GM23338 (cell line): ENCODE results near the gene ZNF695. TPM values are rescaled to one million over a fixed set of nuclear protein-coding genes. Genes with fewer than 3 reads are reported as not detected.

Experiments
- ATAC-seq: fragments of 200-7000 bp; cut with Tn5 transposase; 3 replicates; pipeline ENCODE4 v1.9.1; 2020
- DNase-seq: peaks from one replicate; pipeline ENCODE4 v3.0.0-alpha.2; 2015; ENCODE audit warnings: low spot score
- H2AFZ ChIP-seq: fragments of 200-600 bp; sonication (generic); 2 replicates; pipeline ENCODE4 v1.8.0; 2016; ENCODE audit warnings: antibody characterized with exemption, mild to moderate bottlenecking, moderate library complexity
- H3F3A ChIP-seq: fragments of 200-600 bp; sonication (generic); replicated peaks from 2 replicates; pipeline ENCODE4 v1.8.0; 2017; ENCODE audit warnings: antibody characterized with exemption, mixed run types, low read depth
- H3K27ac ChIP-seq: fragments of 200-600 bp; sonication (generic); 2 replicates; pipeline ENCODE4 v1.6.1; 2016; ENCODE audit warnings: low read depth
- H3K27me3 ChIP-seq: fragments of 200-600 bp; sonication (generic); 2 replicates; pipeline ENCODE4 v1.8.0; 2016; ENCODE audit warnings: mild to moderate bottlenecking, mixed run types, moderate library complexity; ENCODE audit not compliant: insufficient read depth
- H3K36me3 ChIP-seq: fragments of 200-600 bp; sonication (generic); 2 replicates; pipeline ENCODE4 v1.8.0; 2016; ENCODE audit warnings: mild to moderate bottlenecking; ENCODE audit not compliant: insufficient read depth
- H3K4me1 ChIP-seq: fragments of 200-600 bp; sonication (generic); 2 replicates; pipeline ENCODE4 v1.8.0; 2016; ENCODE audit warnings: mild to moderate bottlenecking, moderate library complexity; ENCODE audit not compliant: insufficient read depth
- H3K4me2 ChIP-seq: fragments of 200-600 bp; sonication (generic); 2 replicates; pipeline ENCODE4 v1.7.1; 2017; ENCODE audit warnings: mixed run types
- H3K4me3 ChIP-seq: fragments of 200-600 bp; sonication (generic); 2 replicates; pipeline ENCODE4 v1.6.1; 2016; ENCODE audit warnings: mixed run types
- H3K79me2 ChIP-seq: fragments of 200-600 bp; sonication (generic); replicated peaks from 2 replicates; pipeline ENCODE4 v1.8.0; 2017; ENCODE audit warnings: mild to moderate bottlenecking; ENCODE audit not compliant: insufficient read depth
- H3K9me2 ChIP-seq: fragments of 200-600 bp; sonication (generic); 2 replicates; pipeline ENCODE4 v1.8.0; 2017; ENCODE audit not compliant: insufficient read depth
- H4K20me1 ChIP-seq: fragments of 200-600 bp; sonication (generic); replicated peaks from 2 replicates; pipeline ENCODE4 v1.8.0; 2017; ENCODE audit warnings: mild to moderate bottlenecking; ENCODE audit not compliant: insufficient read depth
- H3K27ac Mint-ChIP-seq: 2 replicates; pipeline ENCODE4 v1.8.0; 2020; ENCODE audit warnings: inconsistent platforms, mild to moderate bottlenecking, moderate library complexity, mixed read lengths
- H3K27me3 Mint-ChIP-seq: 3 replicates; pipeline ENCODE4 v1.8.0; 2022; ENCODE audit warnings: low read depth, mild to moderate bottlenecking, moderate library complexity, mixed read lengths, inconsistent platforms; ENCODE audit not compliant: insufficient read depth, poor library complexity
- H3K36me3 Mint-ChIP-seq: 3 replicates; pipeline ENCODE4 v1.8.0; 2021; ENCODE audit warnings: low read depth, mild to moderate bottlenecking, inconsistent platforms, moderate library complexity, mixed read lengths
- H3K4me1 Mint-ChIP-seq: 3 replicates; pipeline ENCODE4 v1.8.0; 2020; ENCODE audit warnings: mild to moderate bottlenecking, inconsistent platforms, mixed read lengths
- H3K4me3 Mint-ChIP-seq: 3 replicates; pipeline ENCODE4 v1.8.0; 2021; ENCODE audit warnings: moderate library complexity, mild to moderate bottlenecking, inconsistent platforms, mixed read lengths
- H3K9me3 Mint-ChIP-seq: 3 replicates; pipeline ENCODE4 v1.8.0; 2020; ENCODE audit warnings: moderate library complexity, mild to moderate bottlenecking, inconsistent platforms, mixed read lengths
- CREB1 ChIP-seq: fragments of 250-450 bp; sonication (Bioruptor Pico); IDR thresholded peaks from 2 replicates; pipeline ENCODE4 v1.5.0; 2020; ENCODE audit warnings: low read depth, mild to moderate bottlenecking, moderate library complexity
- EZH2 ChIP-seq: fragments of 200-600 bp; sonication (generic); IDR thresholded peaks from one replicate; pipeline ENCODE4 v1.8.0; 2017; ENCODE audit warnings: antibody characterized with exemption, mild to moderate bottlenecking, low read depth; ENCODE audit not compliant: unreplicated experiment
- EZH2phosphoT487 ChIP-seq: fragments of 200-600 bp; sonication (generic); IDR thresholded peaks from one replicate; pipeline ENCODE4 v1.8.1; 2018; ENCODE audit warnings: antibody characterized with exemption; ENCODE audit not compliant: unreplicated experiment
- JUNB ChIP-seq: IDR thresholded peaks from one replicate; pipeline ENCODE4 v1.6.1; 2016; ENCODE audit warnings: antibody characterized with exemption; ENCODE audit not compliant: unreplicated experiment
- NANOG ChIP-seq: IDR thresholded peaks from 2 replicates; pipeline ENCODE4 v1.6.1; 2016; ENCODE audit warnings: antibody characterized with exemption, borderline replicate concordance
- POLR2AphosphoS5 ChIP-seq: IDR thresholded peaks from 2 replicates; pipeline ENCODE4 v1.6.1; 2016; ENCODE audit warnings: antibody characterized with exemption, low read depth
- STAT1 ChIP-seq: IDR thresholded peaks from one replicate; pipeline ENCODE4 v1.6.1; 2016; ENCODE audit warnings: antibody characterized with exemption; ENCODE audit not compliant: unreplicated experiment
- ZNF114 ChIP-seq: fragments of 250-450 bp; sonication (Bioruptor Pico); IDR thresholded peaks from 2 replicates; pipeline ENCODE4 v1.5.0; 2020; ENCODE audit warnings: mild to moderate bottlenecking, moderate library complexity
- ZNF331 ChIP-seq: fragments of 250-450 bp; sonication (Bioruptor Pico); IDR thresholded peaks from 2 replicates; pipeline ENCODE4 v1.5.0; 2020; ENCODE audit warnings: low read depth, mild to moderate bottlenecking, moderate library complexity
- polyA plus RNA-seq: library from polyadenylated mRNA; unstranded; fragments of >200 nt; fragmentation: Nextera tagmentation; extraction: Ambion mirVana; gene quantifications from 2 replicates; pipeline ENCODE4 v1.2.1, GENCODE V29; 2016
- total RNA-seq: library from RNA; depleted of rRNA; stranded (reverse); fragments of >200 nt; shearing (Covaris generic); gene quantifications from 2 replicates; pipeline ENCODE4 v1.2.3, GENCODE V29; 2014
- TF ChIP-seq, protein P1 (sequence below): IDR thresholded peaks from one replicate; pipeline ENCODE4 v1.6.1; 2018; ENCODE audit warnings: antibody characterized with exemption; ENCODE audit not compliant: unreplicated experiment
- TF ChIP-seq, protein P2 (sequence below): fragments of 250-450 bp; sonication (Bioruptor Pico); IDR thresholded peaks from 2 replicates; pipeline ENCODE4 v1.5.0; 2020; ENCODE audit warnings: mild to moderate bottlenecking, moderate library complexity
- TF ChIP-seq, protein P3 (sequence below): IDR thresholded peaks from 2 replicates; pipeline ENCODE4 v1.6.1; 2016; ENCODE audit warnings: antibody characterized with exemption
- TF ChIP-seq, protein P4 (sequence below), 2 experiments: fragments of 200-600 bp in 1 of 2; sonication (generic) in 1 of 2; conservative IDR thresholded peaks; 2 replicates each; pipeline versions ENCODE4 v1.5.1 to v1.6.1; 2016 to 2017; ENCODE audit warnings: antibody characterized with exemption in 2 of 2, low read depth in 2 of 2, mild to moderate bottlenecking in 2 of 2, moderate library complexity in 1 of 2

Gene ZNF695
- total and polyA plus RNA-seq, 2 experiments from 2014 or later, result 26.5 to 34.2 TPM

DNA sequence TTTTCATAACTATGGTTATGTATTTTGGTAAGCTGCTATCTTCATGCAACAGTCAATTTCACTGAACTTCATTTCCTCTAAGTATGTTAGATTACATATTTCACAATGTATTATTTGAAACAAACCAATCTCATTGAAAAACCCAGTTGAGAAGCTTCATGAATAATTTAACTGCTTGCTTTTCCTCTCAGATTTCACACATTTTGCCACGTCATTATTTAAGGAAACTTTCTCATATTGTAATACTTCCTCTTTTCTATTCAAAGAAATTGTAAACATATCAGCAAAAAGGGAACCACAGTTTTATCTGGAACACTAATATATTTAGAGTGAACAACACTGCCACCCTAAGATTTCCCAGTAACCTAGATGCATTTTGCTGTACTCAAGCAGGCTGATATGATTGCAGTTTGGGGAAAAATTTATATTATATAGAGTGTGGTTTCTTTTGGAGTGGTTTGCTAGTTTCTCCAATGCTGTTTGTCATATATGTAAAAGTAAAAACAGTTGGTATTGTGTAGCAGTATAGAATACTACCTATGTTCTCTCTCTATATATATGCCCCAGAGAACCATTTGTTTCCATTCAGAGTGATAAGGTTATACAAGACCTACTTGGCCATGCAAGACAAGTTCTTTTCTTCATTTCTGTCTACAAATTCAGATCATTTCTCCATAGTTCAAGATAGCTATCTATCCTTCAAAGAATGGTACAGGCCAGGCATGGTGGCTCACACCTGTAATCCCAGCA lies 47.7 kb downstream of the ZNF695 start:
- H3K36me3 Mint-ChIP-seq, result peaks cover 68% of the 10 kb centered on the region

More for the DNA sequence above, 47.7 kb downstream of the ZNF695 start:
- no peak overlapping the region for H3K4me3 Mint-ChIP-seq
- no peak overlapping the region for H3K4me2 ChIP-seq
- DNase-seq, result no peak
- peaks cover 9% of the 10 kb centered on the region; the same call in 1 of the 2 replicates for H3K36me3 ChIP-seq
- peaks cover 6% of the 10 kb centered on the region; the same call in 1 of the 2 replicates for H4K20me1 ChIP-seq
- no peaks in the 10 kb centered on the region for H3K9me2 ChIP-seq
- no peaks in the 10 kb centered on the region; the same call in 2 of the 3 replicates for H3K9me3 Mint-ChIP-seq
- no peaks in the 10 kb centered on the region for H3K27me3 ChIP-seq
- H3K4me1 ChIP-seq, result no peaks in the 10 kb centered on the region
- H3K27ac Mint-ChIP-seq, result no peak overlapping the region
- H3K79me2 ChIP-seq, result no peaks in the 10 kb centered on the region
- H2AFZ ChIP-seq, result no peak overlapping the region
- peaks cover 6% of the 10 kb centered on the region for H3K27me3 Mint-ChIP-seq
- ATAC-seq, result no peak
- H3K4me3 ChIP-seq, result no peak overlapping the region
- H3F3A ChIP-seq, result no peaks in the 10 kb centered on the region
- no peak overlapping the region for H3K27ac ChIP-seq
- H3K4me1 Mint-ChIP-seq, result no peaks in the 10 kb centered on the region
- TF ChIP-seq STAT1 (no peak), CREB1 (CRISPR knock-in tag) (no peak), EZH2 (no peak), NANOG (no peak), ZNF114 (CRISPR knock-in tag) (no peak), POLR2AphosphoS5 (no peak), ZNF331 (CRISPR knock-in tag) (no peak), EZH2phosphoT487 (no peak), JUNB (no peak)
- TF ChIP-seq, protein P1, sequence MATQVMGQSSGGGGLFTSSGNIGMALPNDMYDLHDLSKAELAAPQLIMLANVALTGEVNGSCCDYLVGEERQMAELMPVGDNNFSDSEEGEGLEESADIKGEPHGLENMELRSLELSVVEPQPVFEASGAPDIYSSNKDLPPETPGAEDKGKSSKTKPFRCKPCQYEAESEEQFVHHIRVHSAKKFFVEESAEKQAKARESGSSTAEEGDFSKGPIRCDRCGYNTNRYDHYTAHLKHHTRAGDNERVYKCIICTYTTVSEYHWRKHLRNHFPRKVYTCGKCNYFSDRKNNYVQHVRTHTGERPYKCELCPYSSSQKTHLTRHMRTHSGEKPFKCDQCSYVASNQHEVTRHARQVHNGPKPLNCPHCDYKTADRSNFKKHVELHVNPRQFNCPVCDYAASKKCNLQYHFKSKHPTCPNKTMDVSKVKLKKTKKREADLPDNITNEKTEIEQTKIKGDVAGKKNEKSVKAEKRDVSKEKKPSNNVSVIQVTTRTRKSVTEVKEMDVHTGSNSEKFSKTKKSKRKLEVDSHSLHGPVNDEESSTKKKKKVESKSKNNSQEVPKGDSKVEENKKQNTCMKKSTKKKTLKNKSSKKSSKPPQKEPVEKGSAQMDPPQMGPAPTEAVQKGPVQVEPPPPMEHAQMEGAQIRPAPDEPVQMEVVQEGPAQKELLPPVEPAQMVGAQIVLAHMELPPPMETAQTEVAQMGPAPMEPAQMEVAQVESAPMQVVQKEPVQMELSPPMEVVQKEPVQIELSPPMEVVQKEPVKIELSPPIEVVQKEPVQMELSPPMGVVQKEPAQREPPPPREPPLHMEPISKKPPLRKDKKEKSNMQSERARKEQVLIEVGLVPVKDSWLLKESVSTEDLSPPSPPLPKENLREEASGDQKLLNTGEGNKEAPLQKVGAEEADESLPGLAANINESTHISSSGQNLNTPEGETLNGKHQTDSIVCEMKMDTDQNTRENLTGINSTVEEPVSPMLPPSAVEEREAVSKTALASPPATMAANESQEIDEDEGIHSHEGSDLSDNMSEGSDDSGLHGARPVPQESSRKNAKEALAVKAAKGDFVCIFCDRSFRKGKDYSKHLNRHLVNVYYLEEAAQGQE, result no peak
- TF ChIP-seq, protein P2, sequence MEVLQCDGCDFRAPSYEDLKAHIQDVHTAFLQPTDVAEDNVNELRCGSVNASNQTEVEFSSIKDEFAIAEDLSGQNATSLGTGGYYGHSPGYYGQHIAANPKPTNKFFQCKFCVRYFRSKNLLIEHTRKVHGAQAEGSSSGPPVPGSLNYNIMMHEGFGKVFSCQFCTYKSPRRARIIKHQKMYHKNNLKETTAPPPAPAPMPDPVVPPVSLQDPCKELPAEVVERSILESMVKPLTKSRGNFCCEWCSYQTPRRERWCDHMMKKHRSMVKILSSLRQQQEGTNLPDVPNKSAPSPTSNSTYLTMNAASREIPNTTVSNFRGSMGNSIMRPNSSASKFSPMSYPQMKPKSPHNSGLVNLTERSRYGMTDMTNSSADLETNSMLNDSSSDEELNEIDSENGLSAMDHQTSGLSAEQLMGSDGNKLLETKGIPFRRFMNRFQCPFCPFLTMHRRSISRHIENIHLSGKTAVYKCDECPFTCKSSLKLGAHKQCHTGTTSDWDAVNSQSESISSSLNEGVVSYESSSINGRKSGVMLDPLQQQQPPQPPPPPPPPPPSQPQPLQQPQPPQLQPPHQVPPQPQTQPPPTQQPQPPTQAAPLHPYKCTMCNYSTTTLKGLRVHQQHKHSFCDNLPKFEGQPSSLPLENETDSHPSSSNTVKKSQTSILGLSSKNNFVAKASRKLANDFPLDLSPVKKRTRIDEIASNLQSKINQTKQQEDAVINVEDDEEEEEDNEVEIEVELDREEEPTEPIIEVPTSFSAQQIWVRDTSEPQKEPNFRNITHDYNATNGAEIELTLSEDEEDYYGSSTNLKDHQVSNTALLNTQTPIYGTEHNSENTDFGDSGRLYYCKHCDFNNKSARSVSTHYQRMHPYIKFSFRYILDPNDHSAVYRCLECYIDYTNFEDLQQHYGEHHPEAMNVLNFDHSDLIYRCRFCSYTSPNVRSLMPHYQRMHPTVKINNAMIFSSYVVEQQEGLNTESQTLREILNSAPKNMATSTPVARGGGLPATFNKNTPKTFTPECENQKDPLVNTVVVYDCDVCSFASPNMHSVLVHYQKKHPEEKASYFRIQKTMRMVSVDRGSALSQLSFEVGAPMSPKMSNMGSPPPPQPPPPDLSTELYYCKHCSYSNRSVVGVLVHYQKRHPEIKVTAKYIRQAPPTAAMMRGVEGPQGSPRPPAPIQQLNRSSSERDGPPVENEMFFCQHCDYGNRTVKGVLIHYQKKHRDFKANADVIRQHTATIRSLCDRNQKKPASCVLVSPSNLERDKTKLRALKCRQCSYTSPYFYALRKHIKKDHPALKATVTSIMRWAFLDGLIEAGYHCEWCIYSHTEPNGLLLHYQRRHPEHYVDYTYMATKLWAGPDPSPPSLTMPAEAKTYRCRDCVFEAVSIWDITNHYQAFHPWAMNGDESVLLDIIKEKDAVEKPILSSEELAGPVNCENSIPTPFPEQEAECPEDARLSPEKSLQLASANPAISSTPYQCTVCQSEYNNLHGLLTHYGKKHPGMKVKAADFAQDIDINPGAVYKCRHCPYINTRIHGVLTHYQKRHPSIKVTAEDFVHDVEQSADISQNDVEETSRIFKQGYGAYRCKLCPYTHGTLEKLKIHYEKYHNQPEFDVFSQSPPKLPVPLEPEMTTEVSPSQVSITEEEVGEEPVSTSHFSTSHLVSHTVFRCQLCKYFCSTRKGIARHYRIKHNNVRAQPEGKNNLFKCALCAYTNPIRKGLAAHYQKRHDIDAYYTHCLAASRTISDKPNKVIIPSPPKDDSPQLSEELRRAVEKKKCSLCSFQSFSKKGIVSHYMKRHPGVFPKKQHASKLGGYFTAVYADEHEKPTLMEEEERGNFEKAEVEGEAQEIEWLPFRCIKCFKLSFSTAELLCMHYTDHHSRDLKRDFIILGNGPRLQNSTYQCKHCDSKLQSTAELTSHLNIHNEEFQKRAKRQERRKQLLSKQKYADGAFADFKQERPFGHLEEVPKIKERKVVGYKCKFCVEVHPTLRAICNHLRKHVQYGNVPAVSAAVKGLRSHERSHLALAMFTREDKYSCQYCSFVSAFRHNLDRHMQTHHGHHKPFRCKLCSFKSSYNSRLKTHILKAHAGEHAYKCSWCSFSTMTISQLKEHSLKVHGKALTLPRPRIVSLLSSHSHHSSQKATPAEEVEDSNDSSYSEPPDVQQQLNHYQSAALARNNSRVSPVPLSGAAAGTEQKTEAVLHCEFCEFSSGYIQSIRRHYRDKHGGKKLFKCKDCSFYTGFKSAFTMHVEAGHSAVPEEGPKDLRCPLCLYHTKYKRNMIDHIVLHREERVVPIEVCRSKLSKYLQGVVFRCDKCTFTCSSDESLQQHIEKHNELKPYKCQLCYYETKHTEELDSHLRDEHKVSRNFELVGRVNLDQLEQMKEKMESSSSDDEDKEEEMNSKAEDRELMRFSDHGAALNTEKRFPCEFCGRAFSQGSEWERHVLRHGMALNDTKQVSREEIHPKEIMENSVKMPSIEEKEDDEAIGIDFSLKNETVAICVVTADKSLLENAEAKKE (CRISPR knock-in tag), result no peak
- TF ChIP-seq, protein P3, sequence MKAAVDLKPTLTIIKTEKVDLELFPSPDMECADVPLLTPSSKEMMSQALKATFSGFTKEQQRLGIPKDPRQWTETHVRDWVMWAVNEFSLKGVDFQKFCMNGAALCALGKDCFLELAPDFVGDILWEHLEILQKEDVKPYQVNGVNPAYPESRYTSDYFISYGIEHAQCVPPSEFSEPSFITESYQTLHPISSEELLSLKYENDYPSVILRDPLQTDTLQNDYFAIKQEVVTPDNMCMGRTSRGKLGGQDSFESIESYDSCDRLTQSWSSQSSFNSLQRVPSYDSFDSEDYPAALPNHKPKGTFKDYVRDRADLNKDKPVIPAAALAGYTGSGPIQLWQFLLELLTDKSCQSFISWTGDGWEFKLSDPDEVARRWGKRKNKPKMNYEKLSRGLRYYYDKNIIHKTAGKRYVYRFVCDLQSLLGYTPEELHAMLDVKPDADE, result no peak
- TF ChIP-seq, protein P4, sequence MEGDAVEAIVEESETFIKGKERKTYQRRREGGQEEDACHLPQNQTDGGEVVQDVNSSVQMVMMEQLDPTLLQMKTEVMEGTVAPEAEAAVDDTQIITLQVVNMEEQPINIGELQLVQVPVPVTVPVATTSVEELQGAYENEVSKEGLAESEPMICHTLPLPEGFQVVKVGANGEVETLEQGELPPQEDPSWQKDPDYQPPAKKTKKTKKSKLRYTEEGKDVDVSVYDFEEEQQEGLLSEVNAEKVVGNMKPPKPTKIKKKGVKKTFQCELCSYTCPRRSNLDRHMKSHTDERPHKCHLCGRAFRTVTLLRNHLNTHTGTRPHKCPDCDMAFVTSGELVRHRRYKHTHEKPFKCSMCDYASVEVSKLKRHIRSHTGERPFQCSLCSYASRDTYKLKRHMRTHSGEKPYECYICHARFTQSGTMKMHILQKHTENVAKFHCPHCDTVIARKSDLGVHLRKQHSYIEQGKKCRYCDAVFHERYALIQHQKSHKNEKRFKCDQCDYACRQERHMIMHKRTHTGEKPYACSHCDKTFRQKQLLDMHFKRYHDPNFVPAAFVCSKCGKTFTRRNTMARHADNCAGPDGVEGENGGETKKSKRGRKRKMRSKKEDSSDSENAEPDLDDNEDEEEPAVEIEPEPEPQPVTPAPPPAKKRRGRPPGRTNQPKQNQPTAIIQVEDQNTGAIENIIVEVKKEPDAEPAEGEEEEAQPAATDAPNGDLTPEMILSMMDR (conservative IDR thresholded peaks at IDR 0.05; ENCODE audit: low read depth in 2 of 2), result no peak
